HG03432 (cell line): Measurements from ENCODE around the gene VAMP5.
"Not testable (repeated sequence)": the region's sequence is repeated elsewhere in the genome, so short reads cannot be mapped to it uniquely, and the experiment has no call there.

Experiments
- ATAC-seq: cut with Tn5 transposase; IDR thresholded peaks from one replicate; pipeline ENCODE4 v1.9.1; 2021; ENCODE audit warnings: mild to moderate bottlenecking, moderate library complexity; ENCODE audit not compliant: unreplicated experiment

The VAMP5 gene

DNA sequence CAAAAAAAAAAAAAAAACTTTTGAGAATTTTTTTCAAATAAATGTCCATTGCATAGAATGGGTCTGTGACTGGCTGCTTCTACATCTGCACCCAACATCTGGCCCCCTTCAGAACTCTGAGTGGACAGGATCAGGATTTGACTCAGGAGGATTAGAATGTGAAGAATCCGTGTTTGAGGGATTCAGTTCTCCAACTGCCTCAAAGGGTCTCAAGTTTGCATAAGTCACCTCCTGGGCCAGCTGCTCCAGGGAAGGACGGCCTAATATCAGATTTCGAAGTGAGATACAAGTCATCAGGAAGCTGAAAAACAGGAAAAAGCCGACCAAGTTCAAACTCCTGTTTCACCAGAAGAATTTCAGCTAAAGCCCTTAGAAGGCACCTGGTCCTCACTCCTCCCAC is 34.4 kb upstream of the VAMP5 start:
- ATAC-seq, result no peak

DNA sequence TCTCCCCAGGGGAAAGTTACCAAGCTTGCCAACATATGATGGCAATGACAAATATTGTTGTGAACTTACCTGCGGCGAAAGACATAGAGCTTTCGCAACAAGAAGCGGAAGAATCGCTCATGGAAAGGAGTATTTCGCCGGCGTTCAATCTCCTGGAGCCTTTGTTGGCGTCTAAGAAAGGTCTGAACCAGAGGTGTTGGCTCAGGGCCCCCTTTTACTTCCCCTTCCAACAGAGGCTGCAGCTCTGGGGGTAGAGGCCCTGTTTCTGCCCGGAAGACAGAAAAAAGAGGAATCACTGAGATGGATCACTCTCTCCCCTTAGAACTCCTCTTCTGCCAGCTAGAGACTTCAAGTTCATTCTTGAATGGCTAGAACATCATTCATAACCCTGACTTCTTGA is 33.7 kb upstream of the VAMP5 start:
- ATAC-seq, result no peak

DNA sequence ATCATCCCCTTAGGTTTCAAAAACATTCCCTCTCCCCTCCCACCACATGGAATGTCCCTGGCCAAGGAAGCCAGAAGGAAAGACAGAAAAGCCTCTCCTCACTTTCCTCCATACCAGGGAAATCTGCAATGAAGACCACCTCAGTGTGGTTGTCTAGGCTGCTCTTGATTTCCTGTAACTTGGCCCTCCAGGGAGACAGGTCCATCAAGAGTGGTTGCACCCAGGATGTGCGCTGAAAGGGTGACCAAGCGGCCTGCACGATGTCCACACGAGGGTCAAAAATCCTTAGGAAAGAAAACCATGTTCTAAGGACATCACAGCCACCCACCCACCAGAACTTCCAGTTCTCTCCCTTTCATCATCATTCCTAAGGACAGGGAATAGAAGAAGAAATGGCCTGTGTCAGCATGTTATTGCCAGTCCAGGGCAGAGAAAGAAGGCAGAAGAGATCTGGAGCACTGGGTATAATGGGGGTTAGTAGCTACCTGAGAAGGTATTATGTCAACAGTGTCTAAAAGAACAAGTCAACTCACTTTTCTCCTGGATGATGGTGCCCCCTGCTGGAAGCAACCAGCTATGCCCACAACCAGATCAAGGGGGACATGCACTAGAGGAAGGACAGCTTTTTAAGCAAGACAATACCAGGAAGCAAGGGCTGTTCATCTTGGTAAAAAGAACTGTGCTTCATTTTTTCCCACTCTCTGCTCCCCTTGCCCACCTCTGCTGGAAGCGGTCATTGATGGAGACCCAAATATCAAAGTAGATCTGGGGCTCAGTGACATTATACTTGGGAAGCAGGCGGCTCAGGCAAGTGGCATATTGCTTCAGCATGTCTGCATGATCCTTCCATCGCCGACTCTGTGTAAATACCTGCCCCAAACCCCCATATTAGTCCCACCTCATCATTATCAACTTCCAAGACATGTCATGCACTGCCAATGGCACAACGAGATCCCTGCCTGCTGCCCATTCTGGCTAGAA is 32.2 kb upstream of the VAMP5 start:
- ATAC-seq, result peak; percentile 70

DNA sequence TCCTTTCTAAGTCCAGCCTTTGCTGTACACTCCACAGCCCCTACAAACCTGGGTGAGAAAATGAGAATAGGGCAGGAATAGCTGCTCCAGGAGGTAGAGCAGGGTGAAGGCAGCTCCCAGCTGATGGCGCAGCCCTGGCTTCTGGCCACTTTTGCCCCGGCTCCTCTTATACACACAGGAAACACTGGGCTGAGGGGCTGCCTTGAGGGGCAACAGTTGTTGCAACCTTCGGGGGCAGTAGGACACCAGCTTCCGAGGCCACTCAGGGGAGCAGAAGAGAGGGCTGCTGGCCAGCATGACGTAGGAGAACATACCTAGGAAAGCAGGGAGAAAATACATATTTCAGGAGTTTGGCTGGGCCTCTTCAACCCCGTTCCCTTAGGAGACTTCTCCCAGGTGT is 31.0 kb upstream of the VAMP5 start:
- no peak for ATAC-seq

DNA sequence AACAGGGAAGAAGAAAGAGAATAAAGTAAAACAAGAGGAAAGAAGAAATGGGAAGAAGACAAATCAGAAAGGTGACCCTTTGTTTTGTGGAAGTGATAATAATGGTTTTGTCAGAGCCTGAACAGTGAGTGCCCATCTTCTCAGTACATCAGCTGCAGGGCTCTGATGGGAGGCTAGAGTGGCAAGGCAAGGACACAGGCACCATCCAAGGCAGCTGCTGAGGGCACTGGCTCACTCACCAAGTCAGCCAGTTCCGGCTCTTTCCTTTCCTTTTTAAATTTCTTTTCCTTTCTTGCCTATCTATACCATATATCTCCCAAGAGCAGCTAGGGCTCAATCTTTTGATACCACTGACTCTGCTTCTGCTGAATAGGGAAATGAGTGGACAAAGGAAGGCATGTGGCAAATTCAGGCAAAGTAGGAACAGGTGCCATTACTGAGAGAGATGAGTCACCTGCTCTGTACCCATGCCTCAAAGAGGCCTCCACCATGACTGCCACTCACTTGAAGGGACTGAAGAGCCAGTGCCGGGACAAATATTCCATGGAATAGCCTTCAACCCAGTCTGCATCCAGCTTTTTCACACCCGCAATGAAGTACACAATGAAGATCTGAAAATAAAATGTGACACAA is 29.1 kb upstream of the VAMP5 start:
- no peak for ATAC-seq

DNA sequence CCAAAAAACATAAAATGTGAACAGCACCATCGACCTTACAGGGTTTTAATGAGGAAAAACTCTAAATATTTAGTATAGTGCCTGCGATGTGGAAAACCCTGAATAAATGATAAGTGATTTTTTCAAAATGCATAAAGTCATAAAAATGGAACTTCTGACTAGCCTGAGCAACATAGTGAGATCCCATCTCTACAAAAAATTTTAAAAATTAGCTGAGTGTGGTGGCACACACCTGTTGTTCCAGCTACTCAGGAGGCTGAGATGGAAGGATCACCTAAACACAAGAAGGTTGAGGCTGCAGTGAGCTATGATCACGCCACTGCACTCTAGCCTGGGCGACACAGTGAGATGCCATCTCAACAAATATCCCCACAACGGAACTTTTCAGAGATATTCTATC is 27.1 kb upstream of the VAMP5 start:
- ATAC-seq, result no peak

DNA sequence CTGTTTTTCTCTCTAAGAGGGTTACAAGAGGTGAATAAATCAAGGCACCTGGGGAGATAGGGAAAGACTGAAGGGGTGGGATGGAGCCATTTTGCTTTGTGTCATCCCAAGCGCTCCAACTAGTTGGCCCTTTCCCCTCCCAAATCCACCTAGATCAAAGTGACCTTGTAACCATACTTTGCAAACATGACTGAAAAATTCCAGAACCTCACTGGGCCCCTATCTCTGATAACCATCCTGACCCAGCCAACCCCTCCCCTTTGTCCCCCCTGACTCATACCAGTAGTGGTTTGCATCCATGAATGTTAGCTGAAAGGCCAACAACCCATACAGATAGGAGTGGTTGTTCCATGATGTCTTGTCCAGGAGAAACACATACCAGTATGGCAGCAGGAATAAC is 26.1 kb upstream of the VAMP5 start:
- no peak for ATAC-seq

DNA sequence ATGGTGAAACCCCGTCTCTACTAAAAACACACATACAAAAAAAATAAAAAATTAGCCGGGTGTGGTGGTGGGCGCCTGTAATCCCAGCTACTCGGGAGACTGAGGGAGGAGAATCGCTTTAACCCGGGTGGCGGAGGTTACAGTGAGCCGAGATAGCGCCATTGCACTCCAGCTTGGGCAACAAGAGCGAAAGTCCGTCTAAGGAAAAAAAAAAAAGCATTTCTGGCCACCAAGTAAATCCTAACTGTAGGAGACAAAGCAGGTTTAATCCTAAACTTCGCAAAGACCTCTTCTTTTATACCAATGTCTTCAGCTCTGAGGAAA is 23.9 kb upstream of the VAMP5 start:
- not testable (repeated sequence) for ATAC-seq

DNA sequence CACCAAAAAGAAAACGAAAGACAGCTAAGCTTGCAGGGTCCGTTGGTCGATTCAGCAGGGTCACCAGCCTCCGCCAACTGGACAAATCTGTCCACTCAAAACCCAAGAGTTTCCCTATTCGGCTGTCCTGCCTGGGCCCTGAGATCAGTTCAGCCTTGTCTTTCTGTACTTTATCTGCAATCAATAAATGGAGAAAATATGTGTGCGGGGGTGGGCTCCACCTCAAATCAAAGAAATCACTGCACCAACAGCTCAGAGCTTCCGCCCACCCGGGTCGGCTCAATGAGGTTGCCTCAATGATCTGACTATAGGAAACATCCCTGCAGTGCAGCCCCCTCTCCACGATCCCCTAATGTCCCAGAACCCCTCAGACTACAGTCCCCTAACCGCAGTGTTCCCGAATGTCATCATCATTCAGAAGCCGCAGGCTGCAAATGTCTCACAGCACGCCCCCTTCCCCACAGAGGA is 23.4 kb upstream of the VAMP5 start:
- peak; percentile 27 for ATAC-seq

DNA sequence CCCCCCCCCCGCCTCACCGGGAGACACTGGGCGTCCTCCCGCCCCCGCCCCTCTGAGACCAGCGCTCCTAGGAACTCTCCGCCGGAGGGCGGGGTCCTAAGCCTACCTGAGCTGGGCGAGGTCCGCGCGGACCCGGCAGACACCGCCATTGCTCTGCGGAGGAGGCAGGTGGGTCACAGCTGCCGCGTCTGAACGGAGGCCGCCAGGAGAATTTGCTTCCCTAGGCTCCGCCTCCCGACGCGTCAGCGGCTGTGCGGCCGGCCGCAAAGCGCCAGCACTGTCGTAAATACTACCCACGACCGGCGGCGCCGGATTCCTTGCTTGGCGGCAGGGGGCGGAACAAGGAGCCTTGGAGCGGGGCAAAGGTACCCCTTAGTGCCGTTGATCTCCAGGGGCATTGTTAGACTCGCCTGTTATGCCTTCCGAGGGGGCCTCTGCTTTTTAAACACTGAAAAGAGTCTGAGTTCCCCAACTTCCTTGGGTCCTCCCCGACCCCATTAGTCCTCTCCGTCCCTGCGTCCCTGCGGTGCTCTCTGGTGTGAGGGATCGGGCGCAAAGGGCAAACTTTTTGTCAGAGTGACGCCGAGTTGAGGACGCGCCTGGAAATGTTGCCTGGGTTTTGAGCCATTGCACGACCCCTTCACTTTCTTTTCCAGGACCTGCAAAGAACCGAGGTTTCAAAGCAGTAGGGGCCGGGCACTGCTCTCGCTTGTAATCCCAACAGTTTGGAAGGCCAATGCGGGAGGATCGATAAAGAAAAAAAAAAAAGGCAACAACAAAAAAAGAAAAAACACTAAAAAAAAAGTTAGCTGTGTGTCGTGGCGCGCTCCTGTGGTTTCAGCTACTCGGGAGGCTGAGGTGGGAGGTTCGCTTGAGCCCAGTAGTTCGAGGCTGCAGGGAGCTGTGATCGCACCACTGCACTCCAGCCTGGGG is 22.7 kb upstream of the VAMP5 start, which contains the start of gene GGCX:
Gene GGCX (minus strand): TSS at position 214 of the 933 bp plus-strand sequence. CDS start 65 bp downstream, at position 149.
- peak; percentile 94 for ATAC-seq

DNA sequence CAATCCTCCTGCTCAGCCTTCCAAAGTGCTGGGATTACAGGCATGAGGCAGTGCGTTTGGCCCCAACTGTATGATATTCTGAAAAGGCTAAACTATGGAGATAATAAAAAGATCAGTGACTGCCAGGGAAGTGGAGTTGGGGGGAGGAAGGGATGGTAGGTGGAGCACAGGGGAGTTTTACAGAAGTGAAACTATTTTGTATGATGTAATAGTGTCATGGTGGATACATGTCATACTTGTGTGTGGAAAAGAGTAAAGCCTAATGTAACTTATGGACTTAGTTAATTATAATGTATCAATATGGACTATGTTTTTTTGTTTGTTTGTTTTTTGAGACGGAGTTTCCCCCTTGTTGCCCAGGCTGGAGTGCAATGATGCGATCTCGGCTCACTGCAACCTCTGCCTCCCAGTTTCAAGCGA is 20.1 kb upstream of the VAMP5 start:
- no peak for ATAC-seq

DNA sequence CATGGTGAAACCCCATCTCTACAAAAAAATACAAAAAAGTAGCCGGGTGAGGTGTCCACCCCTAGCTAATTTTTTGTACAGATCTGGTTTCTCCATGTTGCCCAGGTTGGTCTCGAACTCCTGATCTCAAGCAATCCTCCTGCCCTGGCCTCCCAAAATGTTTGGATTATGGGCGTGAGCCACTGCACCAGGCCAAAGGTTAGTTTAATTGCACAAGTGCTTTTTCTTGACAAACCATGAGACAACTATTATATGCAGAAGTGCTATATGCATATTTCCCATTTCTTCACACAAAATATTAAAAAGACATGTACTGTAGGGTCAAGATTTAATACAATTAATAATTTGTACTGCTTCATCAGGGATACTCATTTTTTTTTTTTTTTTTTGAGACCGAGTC is 18.0 kb upstream of the VAMP5 start:
- no peak for ATAC-seq

DNA sequence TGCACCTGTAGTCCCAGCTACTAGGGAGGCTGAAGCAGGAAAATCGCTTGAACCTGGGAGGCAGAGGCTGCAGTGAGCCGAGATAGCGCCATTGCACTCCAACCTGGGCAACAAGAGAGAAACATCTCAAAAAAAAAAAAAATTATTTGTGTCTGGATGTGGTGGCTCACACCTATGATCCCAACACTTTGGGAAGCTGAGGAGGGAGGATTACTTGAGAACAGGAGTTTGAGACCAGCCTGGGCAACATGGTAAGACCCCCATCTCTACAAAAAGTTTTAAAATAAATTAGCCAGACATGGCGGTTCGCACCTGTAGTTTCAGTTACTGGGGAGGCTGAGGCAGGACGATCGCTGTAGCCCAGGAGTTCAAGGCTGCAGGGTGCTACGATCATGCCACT is 8.5 kb upstream of the VAMP5 start:
- no peak for ATAC-seq

DNA sequence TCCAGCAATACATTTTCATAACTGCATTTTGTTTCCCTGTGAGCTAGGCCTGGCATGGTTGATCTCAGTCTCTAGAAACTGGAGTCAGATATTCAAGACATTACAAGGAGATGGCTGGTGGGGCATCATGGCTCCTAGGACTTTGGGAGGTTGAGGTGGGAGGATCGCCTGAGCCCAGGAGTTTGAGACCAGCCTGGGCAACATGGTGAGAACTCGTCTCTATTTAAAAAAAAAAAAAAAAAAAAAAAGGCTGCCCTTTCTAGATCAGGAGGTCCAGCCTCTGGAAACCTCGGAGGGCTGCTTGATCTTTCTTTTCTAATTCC is 7.2 kb upstream of the VAMP5 start:
- ATAC-seq, result no peak

DNA sequence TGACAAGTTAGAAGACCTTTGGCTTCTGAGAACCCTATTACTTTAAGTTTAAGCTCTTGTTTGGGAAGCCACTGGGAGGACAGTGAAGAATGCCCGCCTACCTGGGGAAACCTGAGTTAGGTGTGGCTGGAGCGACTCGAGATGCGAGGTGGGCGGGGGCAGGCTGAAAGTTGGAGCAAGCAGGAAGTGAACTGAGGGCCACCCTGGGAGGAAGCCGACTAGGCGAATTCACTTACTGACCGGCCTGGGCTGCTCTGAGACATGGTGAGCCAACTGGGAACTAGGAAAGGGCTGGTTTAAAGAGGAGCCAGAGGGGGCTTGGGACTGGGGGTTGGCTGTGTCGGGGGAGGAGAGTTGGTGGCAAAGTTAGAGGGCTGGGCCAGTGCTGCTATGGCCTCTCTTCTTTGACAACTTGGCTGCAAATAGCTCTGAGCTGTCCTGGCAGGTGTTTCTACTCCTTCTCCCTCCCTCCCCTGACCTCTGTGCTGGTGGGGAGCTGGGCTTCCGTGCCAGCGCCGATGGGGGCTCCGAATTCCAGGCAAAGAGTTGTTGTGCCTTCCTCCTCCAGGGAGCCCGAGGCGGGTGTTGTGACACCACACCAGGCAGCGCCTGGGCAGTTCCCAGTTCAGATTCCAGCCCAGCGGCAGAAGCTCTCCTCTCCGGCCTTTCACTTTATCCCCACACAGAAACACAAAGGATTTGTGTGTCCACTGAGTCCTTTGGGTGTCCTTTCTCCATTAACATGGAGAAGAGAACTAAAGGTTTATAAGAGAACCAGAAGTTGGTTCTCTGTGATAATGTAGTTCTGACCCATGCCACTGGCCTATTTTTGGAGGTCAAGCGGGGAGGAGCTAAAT is 6.6 kb upstream of the VAMP5 start, which contains the start of gene VAMP8:
Gene VAMP8 (plus strand): TSS at position 201 of the 857 bp plus-strand sequence. CDS start 61 bp downstream, at position 262.
- peak; percentile 67 for ATAC-seq

DNA sequence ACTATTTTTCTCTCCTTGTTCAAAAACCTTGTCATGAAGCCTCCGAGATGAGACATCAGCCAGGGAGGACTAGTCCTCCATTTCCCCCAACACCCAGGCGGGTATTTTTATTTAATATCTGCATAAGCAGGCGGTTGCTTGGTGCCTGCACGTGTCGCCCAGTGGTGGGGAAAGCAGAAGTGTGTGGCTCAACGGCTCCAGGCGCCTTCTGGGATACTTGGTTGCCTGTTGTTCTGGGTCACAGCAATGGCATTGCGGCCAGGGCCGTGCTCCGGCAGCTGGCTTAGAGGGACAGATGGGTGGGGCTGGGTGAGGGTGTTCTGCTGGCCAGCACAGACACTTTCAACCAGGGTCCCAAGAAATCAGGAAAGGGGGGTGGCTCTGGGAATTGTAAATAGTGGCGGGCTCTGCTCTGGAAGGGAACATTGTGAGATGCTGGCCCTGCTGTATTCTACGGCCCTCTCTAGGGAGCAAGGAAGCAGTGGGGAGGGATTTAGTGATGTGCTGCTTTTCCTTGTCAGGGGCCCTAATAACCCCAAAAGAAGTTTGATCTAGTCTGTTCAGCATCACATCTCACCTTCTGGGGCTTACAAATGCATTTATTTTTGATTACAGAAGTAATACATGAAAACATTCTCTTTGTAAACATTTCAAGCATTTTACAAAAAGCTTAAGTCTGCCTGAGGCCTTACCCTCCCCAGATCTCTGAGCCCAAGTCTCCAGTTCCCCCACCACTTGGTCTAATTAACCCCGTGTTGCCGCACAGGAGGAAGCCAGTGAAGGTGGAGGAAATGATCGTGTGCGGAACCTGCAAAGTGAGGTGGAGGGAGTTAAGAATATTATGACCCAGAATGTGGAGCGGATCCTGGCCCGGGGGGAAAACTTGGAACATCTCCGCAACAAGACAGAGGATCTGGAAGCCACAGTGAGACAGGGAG is 5.7 kb upstream of the VAMP5 start:
- peak; percentile 56 for ATAC-seq

DNA sequence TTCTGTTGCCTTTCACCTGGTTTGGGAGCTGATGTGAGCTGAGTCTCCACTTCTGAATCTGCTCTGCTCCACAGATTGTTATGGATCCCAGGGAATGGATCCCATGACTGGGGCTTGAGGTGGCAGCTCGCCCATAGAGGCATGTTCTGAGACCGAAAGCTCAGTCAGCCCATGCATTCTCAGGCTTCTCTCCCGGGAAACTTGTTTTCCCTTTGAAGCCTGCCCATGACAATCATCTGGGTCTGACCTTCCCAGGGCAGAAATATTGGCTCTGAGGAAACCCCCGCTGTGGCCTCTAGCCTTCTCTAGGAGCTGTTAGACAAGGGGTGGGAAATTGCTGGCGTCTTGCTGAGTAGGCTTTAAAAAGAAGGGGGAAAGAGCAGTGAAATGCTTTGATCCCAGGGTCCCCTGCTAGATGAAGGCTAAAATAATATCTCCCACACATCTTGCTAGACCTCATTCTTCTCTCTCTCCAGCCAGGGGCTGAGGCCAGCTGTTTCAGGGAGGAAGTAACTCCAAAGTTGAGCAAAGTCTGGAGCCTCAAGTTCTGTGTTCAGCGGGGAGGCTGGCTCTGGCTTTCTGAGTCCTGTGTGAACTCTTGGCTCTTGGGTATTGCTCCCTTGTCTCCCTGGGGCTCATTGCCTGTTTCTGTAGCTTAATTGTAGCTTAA is 4.8 kb upstream of the VAMP5 start:
- ATAC-seq, result no peak

DNA sequence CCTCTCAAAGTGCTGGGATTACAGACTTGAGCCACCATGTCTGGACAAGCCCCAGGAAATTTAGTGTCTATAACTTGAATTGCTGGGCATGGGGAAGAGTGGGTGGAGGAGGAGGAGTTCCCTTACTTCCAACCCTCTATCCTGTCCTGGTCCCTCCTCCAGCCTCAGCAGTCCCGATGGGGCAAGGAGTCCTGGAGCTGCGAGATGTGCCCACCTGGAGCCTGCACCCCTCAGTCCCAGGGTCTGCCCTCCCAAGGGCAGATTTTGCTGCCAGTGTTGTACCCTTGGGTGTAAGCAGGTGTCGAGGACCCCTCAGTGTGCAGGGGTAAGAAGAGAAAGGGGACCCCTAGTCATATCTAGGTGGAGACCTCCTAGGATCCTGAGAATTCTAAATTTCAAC is 4.0 kb upstream of the VAMP5 start:
- no peak for ATAC-seq

DNA sequence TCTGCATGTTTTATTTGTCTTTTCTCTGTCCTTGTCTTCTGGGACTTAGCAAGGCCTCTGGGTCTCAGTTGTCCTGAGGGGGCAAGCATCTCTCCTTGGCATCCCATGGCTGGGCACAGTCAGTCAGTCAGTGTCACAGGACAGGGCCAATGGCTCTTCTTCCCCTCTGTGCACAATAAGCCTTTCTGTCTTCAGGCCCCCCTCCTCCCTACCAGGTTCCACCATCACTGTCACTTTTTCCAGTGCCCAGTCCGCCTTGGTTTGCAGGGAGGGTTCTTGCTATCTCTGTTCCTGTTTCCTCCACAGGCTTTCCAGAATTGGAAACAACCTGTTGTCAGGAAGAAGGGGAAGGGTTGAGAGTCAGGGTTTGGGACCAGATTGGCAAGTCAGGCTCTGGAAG is 1.7 kb upstream of the VAMP5 start:
- ATAC-seq, result no peak
